Islet precursor cell (in vitro differentiated cells): ENCODE measurements around the gene ANKMY1.

Source experiments
- DNase-seq: peaks from one replicate; pipeline ENCODE4 v3.0.0-alpha.2; 2018

Gene ANKMY1

DNA sequence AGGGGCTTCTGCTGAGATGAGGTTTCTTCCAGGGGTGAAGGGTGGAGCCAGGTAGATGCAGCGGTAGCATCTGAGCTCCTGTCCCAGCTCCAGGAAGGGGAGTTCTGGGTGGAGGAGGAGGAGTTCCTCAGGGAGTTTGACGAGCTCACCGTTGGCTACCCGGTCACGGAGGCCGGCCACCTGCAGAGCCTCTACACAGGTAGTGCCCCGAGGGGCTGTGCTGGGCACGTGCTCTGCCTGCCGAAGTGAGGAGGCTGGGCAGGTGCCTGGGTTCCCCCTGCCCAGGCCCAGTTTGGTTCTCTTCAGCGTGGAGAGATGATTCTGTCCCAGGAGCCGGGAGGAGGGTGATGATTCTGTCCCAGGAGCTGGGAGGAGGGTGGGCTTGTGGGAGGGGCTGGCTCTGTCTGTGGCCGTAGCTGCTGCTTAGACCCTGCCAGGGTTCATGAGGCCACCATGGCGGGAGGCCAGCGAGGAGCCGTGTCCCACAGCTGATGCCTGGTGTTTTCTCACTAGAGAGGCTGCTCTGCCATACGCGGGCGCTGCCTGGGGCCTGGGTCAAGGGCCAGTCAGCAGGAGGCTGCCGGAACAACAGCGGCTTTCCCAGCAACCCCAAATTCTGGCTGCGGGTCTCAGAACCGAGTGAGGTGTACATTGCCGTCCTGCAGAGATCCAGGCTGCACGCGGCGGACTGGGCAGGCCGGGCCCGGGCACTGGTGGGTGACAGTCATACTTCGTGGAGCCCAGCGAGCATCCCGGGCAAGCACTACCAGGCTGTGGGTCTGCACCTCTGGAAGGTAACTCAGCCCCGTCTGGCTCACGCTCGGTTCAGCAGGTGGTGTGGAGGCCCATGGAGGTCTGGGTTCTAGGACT lies 37.0 kb upstream of the ANKMY1 start:
- no peak for DNase-seq

DNA sequence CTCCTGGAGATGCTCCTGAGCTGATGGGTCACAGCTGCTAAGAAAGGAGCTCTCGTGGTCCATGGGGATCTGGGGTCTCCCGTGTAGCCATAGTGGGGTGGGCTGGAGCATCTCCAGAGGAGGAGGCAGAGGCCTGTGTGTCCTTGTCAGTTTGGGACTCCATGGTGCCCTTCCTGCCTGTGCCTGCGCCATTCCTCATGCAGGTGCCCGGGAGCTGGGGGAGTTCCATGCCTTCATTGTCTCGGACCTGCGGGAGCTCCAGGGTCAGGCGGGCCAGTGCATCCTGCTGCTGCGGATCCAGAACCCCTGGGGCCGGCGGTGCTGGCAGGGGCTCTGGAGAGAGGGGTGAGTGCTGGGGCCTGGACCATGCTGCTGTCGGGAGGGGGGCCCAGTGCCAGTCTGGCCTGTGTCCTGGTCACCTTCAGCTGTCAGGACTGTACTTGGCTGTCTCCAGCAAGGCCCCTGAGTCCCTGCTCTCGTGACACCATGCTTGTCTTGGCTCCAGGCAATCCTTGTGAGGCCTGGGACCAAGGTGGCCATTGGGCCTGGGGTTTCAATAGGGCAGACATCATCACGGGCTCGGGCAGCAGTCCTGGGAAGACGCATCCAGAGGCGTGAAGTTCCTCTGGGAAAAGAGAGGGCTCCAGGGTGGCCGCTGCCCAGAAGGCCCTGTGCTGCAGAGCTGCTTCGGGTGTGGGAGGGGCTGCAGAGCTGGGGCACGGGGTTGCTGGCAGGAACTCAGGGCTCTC lies 36.1 kb upstream of the ANKMY1 start:
- DNase-seq = no peak

DNA sequence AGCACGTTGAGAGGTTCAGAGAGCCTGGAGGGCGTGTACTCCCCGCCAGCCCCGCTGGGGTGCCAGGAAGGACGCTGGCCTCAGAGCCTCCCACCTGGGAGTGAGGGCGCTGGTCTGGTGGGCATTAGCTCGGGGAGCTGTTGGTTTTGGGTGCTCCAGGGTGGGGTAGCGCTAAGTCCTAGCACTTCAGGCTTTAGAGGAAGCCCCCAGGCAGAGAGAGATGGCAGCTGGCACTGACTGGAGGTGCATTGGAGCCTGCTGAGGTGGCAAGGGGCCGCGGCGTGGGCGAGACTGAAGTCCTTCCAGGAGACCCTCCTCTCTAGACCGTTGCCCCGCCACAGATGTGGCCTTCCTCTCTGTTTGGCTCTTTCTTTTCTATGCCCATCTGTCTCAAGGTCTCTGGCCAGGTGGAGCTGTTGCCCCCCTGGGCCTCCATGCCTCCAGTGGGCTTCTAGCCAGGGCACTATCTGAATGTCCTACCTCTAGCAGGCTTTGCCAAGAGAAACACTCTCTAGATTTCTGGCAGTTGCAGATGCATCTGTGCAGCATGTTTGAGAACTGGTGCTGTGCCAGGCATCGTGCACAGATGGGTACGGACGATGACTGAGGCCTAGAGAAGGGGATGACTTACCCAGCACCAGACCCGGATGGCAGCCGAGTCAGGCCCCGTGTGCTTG lies 35.4 kb upstream of the ANKMY1 start:
- DNase-seq = no peak

DNA sequence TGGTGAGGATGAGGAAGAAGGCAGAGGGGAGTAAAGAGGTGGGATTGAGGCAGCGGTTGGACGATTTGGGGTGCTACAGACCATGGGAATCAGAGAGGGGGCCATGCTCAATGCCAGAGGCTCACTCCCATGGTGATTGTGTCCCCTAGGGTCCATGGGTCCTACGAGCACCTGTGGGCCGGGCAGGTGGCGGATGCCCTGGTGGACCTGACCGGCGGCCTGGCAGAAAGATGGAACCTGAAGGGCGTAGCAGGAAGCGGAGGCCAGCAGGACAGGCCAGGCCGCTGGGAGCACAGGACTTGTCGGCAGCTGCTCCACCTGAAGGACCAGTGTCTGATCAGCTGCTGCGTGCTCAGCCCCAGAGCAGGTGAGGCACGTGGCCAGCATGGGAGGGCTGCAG lies 34.0 kb upstream of the ANKMY1 start:
- DNase-seq = no peak

DNA sequence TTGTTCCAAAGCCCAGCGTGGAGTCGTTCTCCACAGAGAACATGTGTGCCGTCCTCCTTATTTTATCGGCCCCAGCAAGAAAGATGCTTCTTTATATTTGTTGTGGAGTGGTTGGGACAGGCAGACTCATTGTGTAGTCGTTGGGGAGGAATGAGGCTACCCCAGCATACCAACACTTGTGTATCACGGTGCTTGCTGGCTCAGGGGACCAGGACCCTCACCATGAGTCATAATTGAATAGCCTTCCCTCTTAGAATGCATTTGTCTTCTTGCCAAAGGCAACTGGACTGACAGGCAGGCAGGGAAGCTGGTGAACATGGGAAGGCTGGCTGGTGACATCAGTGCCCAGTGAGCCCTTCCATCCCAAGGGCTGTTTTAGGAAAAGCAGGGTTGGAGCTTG lies 33.4 kb upstream of the ANKMY1 start:
- no peak for DNase-seq

DNA sequence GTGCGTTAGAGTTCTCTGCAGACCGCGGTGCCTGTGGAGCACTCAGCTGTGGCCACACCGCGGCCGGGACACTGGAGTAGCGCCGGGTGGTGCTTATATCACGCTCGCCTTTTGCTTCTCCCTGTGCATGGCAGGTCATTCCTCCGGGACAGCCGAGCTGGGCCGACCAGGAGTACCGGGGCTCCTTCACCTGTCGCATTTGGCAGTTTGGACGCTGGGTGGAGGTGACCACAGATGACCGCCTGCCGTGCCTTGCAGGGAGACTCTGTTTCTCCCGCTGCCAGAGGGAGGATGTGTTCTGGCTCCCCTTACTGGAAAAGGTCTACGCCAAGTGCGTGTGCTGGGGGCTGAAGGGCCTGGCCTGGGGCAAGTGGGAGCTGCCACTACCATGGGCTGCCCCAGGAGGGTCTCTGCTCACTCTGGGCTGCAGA lies 32.9 kb upstream of the ANKMY1 start:
- DNase-seq = no peak

DNA sequence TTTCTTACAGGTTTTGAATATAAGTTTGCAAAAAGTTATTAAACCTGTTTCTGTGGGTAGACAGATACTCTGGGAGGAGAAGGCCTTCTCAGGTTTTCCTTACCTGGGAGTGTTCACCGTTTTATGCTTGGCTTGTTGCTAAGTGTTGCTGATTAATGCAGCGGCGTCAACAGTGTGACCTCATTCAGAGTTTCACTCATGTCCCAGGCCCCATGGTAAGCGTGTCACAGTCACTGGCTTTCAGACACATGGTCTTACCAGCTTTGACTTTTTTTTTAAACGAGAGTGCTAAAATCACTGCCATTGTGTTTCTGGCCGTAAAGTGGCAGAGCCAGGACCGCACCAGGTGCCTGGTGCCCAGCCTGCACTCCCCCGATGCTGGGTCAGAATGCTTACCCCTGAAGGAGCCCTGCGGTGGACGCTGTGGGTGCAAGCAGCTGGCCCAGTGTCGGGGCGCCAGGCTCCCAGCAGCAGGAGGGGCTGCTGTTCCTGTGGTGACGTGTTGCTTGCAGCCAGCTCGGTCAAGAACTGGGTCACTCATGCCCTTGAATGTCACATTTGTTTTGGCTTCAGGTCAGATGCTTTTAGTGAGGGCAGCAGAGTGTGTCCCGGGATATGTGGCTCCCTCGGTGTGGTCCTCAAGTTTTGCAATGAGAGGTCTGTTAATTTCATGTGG lies 32.2 kb upstream of the ANKMY1 start:
- DNase-seq = no peak

DNA sequence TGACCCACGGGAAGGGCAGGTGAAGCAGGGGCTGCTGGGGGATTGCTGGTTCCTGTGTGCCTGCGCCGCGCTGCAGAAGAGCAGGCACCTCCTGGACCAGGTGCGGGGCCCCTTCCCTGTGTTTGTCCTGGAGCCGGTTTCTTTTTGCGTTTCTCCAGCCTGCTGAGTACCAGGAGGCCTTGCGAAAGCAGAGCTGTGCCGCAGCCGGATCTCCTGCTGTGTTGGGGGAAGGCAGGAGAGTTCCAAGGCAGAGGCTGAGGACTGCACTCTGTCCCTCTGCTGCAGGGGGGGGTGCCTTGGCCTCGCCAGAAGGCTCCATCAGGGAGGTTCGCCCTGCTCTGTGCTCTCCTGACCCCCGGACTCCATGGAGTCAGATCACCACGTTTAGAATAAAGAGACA lies 31.6 kb upstream of the ANKMY1 start:
- DNase-seq = no peak

DNA sequence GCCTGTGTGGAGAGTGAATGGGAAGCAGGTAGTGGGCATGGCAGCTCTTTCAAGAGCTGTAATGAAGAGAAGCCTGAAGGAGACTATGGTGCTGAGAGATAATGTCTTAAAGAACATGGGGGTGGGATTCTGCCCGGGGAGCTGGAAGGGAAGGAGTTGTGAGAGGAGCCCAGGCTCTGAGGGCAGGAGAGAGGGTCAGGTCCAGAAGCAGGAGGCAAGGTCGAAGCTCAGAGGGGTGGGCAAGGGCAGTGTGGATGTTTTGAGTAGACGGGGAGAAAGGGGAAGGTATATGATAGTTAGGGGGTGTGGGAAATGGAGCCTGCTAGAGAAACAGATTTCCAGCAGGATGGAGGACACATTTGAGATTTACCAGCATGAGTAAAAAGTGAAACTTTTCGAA lies 30.9 kb upstream of the ANKMY1 start:
- no peak for DNase-seq

DNA sequence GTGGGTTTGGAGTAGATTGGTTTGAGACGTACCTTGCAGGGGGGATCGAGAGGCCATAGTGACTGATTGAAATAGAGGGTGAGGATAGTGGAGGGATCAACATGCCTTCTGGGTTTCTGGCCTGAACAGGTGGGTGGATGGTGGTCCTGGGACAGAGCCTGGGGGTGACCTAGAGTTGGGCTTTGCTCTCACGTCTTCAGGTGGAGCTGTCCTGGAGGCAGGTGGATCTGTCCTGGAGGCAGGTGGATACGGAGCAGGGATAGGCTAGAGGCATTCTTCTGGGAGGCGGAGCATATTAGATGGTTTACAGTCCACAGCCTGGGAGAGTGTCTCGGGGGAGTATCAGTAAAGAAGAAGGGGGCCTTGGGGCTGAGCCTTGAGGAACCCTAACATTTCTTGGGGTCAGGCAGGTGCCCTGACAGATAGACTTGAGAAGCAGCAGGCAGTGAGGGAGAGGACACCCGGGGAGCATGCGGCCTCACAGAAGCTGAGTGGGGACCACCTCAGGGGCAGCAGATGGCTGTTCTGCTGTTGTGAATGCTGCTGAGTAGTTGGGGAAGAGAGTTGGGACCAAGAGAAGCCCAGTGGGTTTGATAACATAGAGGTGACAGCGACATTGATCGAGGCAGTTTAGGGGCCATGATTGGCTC lies 30.3 kb upstream of the ANKMY1 start:
- no peak for DNase-seq

DNA sequence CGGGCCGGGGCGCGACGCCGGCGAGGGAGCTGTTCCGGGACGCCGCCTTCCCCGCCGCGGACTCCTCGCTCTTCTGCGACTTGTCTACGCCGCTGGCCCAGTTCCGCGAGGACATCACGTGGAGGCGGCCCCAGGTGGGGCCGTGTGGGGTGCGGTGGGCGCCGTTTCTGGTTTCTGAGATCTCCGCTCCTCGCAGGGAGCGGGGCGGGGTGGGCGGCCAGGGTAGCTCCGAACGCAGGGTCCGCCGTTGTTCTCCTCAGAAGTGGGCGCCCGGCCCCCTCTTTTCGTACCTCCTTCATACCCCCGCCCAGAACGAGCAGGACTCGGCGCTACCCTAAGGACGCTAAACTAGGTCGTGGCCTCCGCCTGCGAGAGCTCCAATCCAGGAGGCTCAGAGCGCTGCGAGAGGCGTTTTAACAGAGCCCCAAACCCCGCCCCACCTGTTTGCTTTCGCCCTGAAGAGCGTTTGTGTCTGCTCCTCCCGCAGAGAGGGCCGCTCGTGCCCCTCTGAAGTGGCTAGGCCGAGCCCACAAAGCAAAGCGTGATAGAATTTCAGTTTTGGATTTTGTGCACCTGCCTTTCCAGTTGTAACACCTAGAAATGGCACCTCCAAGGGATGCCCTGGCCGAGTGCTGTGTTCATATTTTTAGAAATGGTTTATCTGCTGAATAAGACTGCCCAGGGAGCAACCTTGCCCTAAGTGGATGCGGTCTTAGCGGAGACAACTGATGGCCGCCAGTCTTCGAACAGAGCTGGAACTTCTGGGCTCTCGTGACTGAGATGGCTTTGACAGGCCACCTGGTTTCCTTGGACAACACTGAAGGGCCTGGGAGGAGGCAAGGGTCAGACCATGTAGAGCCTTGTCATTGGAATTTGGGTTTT lies 29.4 kb upstream of the ANKMY1 start:
- no peak for DNase-seq

DNA sequence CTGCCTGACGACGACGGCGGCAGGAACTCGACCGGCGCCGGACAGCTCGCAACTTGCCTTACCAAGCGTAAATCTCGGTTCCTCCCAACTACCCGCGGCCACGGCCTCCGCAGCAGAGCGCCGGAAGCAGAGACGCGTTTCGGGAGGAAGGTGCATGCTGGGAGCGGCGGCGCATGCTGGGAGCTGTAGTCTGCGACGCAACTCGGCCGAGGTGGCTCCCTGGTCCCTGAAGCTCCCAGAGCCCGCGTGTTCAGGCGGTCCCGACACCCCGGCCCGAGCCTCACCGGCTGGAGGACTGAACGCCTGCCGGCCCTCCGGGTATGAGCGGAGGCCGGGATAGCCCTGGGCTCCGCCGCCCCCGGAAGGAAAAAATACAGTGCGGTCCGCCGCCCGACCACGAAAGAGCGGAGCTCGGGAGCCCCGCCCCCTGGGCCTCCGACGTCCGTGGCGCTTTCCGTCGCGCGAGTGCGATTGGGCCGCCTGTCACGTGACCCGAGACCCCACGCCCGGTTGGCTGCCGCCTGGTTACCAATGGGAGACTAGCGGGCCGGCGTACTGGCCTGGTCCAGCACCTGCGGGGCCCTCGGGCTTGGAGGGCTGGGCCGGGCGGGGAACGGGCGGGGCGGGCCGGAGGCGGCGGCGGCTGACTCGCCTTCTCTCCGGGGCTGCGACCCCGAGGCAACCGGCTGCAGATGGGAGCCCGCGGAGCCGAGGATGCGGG lies 28.6 kb upstream of the ANKMY1 start, which contains the start of gene CAPN10:
Gene CAPN10, plus strand, starts transcription at position 537 of the 721 bp plus-strand sequence. Its CDS starts 178 bp downstream, at position 715.
- peak; percentile 98 for DNase-seq

DNA sequence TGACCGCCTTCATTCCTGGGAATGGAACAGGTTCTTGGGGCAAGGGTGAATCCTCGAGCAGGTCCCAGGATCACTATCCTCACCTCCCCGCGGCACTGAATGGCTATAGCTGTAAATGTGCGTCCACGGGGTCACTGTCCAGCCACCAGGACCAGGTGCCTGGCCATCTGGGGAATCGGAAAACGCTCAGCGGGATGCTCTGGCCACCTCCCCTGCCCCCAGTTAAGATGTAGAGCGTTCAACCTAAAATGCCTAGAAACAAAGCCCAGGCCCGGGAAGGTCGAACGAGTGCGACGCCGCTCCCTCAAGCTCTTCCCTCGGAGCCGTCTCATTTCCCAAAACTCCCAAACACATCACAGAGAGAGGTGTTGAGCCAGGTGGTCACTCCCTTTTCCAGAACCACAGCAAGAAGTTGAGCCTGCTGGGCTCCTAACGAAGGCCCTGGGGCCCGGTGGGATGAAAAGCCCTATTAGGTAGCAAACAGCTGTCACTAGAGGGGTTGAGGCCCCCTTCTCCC lies 28.0 kb upstream of the ANKMY1 start:
- DNase-seq = no peak

DNA sequence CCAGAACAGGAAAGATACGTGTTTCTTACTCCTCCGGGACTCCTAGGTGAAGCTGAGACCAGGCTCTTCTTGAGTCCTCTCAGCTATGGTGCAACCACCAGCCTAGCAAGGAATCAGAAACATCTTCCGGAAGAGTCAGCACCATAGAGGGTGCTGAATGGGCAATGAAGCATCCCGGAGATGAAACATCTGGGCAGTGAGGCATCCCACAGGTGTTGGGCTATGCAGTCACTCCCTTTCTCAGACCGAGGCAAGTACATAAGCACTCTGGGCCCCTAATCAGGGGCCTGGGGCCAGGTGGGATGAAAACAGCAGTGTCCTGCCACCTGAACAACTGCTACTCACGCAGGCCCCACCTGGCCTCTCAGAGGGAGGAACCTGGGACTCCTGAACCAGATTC lies 27.3 kb upstream of the ANKMY1 start:
- no peak for DNase-seq

DNA sequence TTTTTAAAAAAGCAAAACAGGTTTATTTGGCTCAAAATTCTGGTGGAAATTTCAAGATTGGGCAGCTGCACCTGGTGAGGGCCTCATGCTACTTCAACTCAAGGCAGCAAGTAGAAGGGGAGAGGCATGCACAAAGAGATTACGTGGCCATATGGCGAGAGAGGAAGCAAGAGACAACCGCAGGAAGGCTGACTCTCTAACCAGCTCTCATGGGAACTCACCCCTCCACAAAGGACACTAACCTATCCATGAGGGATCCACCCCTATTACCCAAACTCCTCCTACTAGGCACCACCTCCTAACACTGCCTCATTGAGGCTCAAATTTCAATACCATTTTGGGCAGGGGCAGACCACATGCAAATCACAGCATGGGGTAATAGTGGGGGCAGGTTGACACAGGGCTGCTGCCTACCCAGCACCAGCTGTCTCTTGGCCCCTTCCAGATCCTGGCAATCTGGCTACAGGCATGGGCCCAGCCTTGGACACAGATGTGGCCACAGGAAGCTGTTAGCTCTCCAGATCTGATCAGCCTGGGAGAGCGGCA lies 26.8 kb upstream of the ANKMY1 start:
- DNase-seq = peak; percentile 66

DNA sequence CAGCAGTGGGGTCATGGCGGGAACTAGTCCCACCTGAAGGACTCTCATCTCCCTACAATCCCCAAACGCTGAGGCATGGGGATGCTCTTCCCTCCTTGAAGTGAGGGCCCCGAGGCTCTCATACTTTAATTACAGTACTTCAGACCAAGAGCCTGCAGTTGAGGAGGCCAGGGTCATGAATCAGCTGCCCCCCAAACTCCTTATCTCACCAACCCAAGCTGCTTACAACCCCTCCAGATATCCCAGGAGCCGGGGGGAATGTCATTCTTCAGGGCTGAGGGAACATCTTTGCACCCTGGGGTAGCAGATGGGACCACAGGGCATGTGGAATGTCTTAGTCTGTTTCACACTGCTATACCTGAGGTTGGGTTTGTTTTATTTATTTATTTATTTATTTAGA lies 26.0 kb upstream of the ANKMY1 start:
- DNase-seq = no peak

DNA sequence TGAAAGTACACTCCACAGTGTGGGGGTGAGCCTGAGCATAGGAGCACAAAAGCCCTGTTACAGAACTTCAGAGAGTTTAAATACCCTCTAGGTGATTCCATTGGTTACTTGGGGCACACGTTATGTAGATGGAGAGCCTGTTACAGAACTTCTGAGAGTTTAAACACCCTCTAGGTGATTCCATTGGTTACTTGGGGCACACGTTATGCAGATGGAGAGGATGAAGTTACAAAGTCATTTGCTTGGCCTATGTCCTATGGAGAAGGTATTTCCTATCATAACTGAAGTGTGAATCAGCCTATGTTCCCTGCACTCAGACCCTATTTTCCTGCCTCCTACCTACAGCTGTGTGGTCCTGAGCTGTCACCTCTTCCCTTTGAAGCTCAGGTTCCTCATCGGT lies 25.0 kb upstream of the ANKMY1 start:
- no peak for DNase-seq

DNA sequence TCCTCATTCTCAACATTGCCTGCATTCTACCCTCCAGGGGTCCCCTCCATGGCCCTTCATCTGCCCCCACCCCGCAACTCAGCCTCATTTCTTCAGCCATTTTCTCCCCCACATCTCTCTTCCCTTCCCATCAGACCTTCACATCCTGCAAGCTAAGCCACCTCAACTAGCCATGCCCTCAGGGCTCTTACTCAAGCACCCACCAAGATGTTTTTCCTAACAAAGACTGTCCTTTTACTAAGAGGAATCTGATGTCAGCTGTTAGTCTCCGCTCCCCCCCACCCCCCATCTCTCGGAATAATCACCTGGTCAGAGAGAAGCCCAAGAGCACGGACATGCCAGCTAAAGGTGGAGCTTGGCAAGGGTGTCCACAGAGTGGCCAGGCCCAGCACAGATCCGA lies 24.0 kb upstream of the ANKMY1 start:
- DNase-seq = peak; percentile 81

DNA sequence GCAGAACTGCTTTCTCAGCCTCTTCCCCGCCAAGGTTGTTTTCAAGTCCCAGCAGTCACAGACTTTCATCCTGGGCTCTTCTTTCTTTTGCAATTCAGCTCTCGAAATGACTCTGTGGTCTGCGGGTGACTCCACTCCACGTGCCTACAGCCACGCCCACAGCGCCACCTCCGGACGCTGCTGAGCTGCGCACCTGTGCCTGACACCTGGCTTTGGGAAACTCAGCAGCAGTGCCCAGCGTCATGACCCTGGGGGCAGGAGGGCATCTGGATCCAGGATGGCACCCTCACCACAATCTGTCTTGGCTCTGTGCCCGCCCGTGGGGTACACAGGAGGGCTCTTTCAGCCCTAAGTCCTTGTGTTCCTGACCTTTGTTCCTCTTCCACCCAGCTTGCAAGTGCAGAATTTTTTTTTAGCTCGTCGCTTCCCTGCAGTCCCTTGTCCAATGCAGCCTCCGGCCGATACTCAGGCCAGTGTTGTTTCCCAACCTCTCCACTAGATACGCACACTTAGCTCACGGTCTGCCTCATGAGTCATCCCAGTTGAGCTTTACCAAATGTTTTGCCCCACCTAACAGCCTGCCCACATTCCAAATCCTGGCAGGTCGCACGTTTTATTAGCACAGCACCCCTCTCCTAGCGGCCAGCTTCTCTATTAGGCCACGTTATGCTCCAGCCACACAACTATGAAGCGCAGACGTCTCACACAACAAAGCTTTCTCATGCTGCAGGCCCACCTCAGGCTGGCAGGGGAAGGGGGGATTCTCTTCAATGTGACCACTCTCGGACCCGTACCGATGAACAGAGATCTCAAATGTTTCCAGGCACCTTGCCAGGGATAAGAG lies 22.2 kb upstream of the ANKMY1 start:
- DNase-seq = peak; percentile 83
